H9 (cell line): ENCODE measurements around the gene KLHL22. TPM values are rescaled to one million over a fixed set of nuclear protein-coding genes. Genes with fewer than 3 reads are reported as not detected.
A peak's percentile ranks its signal among the peaks of the same experiment; 100 is the strongest.

Experiments
- DNase-seq: peaks from one replicate; pipeline ENCODE4 v3.0.0-alpha.2; 2017
- H2AFZ ChIP-seq: one replicate; pipeline ENCODE4 v1.6.1; 2013; ENCODE audit warnings: mild to moderate bottlenecking, low read length, control low read depth, moderate library complexity
- H2AK5ac ChIP-seq: 2 replicates; pipeline ENCODE4 v1.6.1; 2013; ENCODE audit warnings: low read length, control low read depth, mixed read lengths; ENCODE audit not compliant: insufficient read length
- H2BK120ac ChIP-seq: one replicate; pipeline ENCODE4 v1.6.1; 2013; ENCODE audit warnings: low read depth, mild to moderate bottlenecking, low read length, control low read depth, inconsistent platforms; ENCODE audit not compliant: poor library complexity, severe bottlenecking
- H2BK12ac ChIP-seq: 2 replicates; pipeline ENCODE4 v1.6.1; 2013; ENCODE audit warnings: low read length, control low read depth, mixed read lengths, low read depth; ENCODE audit not compliant: insufficient read length
- H2BK15ac ChIP-seq: 2 replicates; pipeline ENCODE4 v1.6.1; 2013; ENCODE audit warnings: low read depth, low read length, control low read depth
- H2BK20ac ChIP-seq: one replicate; pipeline ENCODE4 v1.6.1; 2013; ENCODE audit warnings: low read depth, mild to moderate bottlenecking, low read length, control low read depth, inconsistent platforms; ENCODE audit not compliant: poor library complexity, severe bottlenecking
- H2BK5ac ChIP-seq: 2 replicates; pipeline ENCODE4 v1.6.1; 2013; ENCODE audit warnings: low read length, control low read depth, mixed read lengths; ENCODE audit not compliant: insufficient read length
- H3K14ac ChIP-seq: 2 replicates; pipeline ENCODE4 v1.6.1; 2013; ENCODE audit warnings: low read length, control low read depth; ENCODE audit not compliant: insufficient read depth
- H3K18ac ChIP-seq: 2 replicates; pipeline ENCODE4 v1.6.1; 2013; ENCODE audit warnings: low read depth, mild to moderate bottlenecking, mixed read lengths, low read length, control low read depth; ENCODE audit not compliant: insufficient read length
- H3K23ac ChIP-seq: 2 replicates; pipeline ENCODE4 v1.6.1; 2013; ENCODE audit warnings: low read length, control low read depth, mixed read lengths, low read depth; ENCODE audit not compliant: insufficient read length
- H3K23me2 ChIP-seq: 2 replicates; pipeline ENCODE4 v1.6.1; 2013; ENCODE audit warnings: low read depth, mild to moderate bottlenecking, mixed read lengths, low read length, control low read depth; ENCODE audit not compliant: insufficient read length, poor library complexity, severe bottlenecking
- H3K27ac ChIP-seq: 2 replicates; pipeline ENCODE4 v1.5.1; 2013; ENCODE audit warnings: low read length, control low read depth, mixed read lengths, low read depth; ENCODE audit not compliant: insufficient read length
- H3K27me3 ChIP-seq: 2 replicates; pipeline ENCODE4 v1.6.1; 2013; ENCODE audit warnings: low read length, control low read depth, inconsistent platforms; ENCODE audit not compliant: insufficient read depth
- H3K4ac ChIP-seq: 2 replicates; pipeline ENCODE4 v1.6.1; 2013; ENCODE audit warnings: low read depth, mild to moderate bottlenecking, control low read depth, inconsistent platforms, low read length, moderate library complexity
- H3K4me1 ChIP-seq: 2 replicates; pipeline ENCODE4 v1.6.1; 2013; ENCODE audit warnings: low read length, control low read depth, inconsistent platforms; ENCODE audit not compliant: insufficient read depth
- H3K4me2 ChIP-seq: 2 replicates; pipeline ENCODE4 v1.6.1; 2013; ENCODE audit warnings: low read length, control low read depth, mixed read lengths; ENCODE audit not compliant: insufficient read length, insufficient read depth
- H3K56ac ChIP-seq: 2 replicates; pipeline ENCODE4 v1.6.1; 2013; ENCODE audit warnings: low read depth, mild to moderate bottlenecking, mixed read lengths, low read length, control low read depth; ENCODE audit not compliant: insufficient read length
- H3K79me1 ChIP-seq: 2 replicates; pipeline ENCODE4 v1.6.1; 2013; ENCODE audit warnings: low read depth, mild to moderate bottlenecking, moderate library complexity, low read length, control low read depth, inconsistent platforms; ENCODE audit not compliant: insufficient read depth, poor library complexity, severe bottlenecking
- H3K79me2 ChIP-seq: 2 replicates; pipeline ENCODE4 v1.6.1; 2013; ENCODE audit warnings: low read length, control low read depth, inconsistent platforms; ENCODE audit not compliant: insufficient read depth
- H3K9ac ChIP-seq: 2 replicates; pipeline ENCODE4 v1.6.1; 2013; ENCODE audit warnings: low read length, control low read depth, mixed read lengths; ENCODE audit not compliant: insufficient read length; ENCODE audit errors: extremely low read depth
- H3K9me3 ChIP-seq: one replicate; pipeline ENCODE4 v1.6.1; 2013; ENCODE audit warnings: low read depth, low read length, inconsistent platforms; ENCODE audit not compliant: control insufficient read depth
- H3T11ph ChIP-seq: one replicate; pipeline ENCODE4 v1.6.1; 2013; ENCODE audit warnings: mild to moderate bottlenecking, low read length, control low read depth, inconsistent platforms
- H4K20me1 ChIP-seq: one replicate; pipeline ENCODE4 v1.6.1; 2013; ENCODE audit not compliant: control insufficient read depth, insufficient read length, insufficient read depth
- H4K5ac ChIP-seq: 2 replicates; pipeline ENCODE4 v1.6.1; 2013; ENCODE audit warnings: low read depth, mild to moderate bottlenecking, mixed read lengths, low read length, control low read depth; ENCODE audit not compliant: insufficient read length
- H4K8ac ChIP-seq: replicated peaks from 2 replicates; pipeline ENCODE4 v1.6.1; 2013; ENCODE audit warnings: low read length, control low read depth, mixed read lengths, low read depth; ENCODE audit not compliant: insufficient read length
- H4K91ac ChIP-seq: 2 replicates; pipeline ENCODE4 v1.6.1; 2013; ENCODE audit warnings: low read depth, mild to moderate bottlenecking, moderate library complexity, mixed read lengths, low read length, control low read depth; ENCODE audit not compliant: insufficient read length
- H3K27ac Mint-ChIP-seq, 3 experiments: 2 replicates in 2 of 3; 3 replicates in 1 of 3; pipeline ENCODE4 v1.8.0; 2020 to 2021; ENCODE audit warnings: mixed read lengths in 3 of 3, mild to moderate bottlenecking in 1 of 3, moderate library complexity in 1 of 3
- H3K27me3 Mint-ChIP-seq: 2 replicates; pipeline ENCODE4 v1.8.0; 2021; ENCODE audit warnings: low read depth, mild to moderate bottlenecking, moderate library complexity, mixed read lengths
- H3K36me3 Mint-ChIP-seq, 3 experiments: 2 replicates in 2 of 3; 3 replicates in 1 of 3; pipeline ENCODE4 v1.8.0; 2020 to 2021; ENCODE audit warnings: low read depth in 3 of 3, mixed read lengths in 3 of 3; ENCODE audit not compliant: insufficient read depth in 1 of 3
- H3K4me1 Mint-ChIP-seq, 2 experiments: 2 replicates each; pipeline ENCODE4 v1.8.0; 2020; ENCODE audit warnings: mixed read lengths in 2 of 2
- H3K4me3 Mint-ChIP-seq, 2 experiments: 2 replicates in 1 of 2; 3 replicates in 1 of 2; pipeline ENCODE4 v1.8.0; 2020 to 2021; ENCODE audit warnings: mild to moderate bottlenecking in 2 of 2, mixed read lengths in 2 of 2, moderate library complexity in 1 of 2
- H3K9me3 Mint-ChIP-seq, 2 experiments: 2 replicates in 1 of 2; 3 replicates in 1 of 2; pipeline ENCODE4 v1.8.0; 2020; ENCODE audit warnings: mild to moderate bottlenecking in 2 of 2, mixed read lengths in 2 of 2, moderate library complexity in 1 of 2
- CTCF ChIP-seq: fragments of 200-600 bp; sonication (generic); conservative IDR thresholded peaks from 3 replicates; pipeline ENCODE4 v1.8.0; 2021; ENCODE audit warnings: antibody characterized with exemption, mild to moderate bottlenecking
- WGBS: extraction: QIAGEN DNeasy Blood & Tissue Kit; methylation state at CpG from one replicate; pipeline ENCODE4 v1.1.7; 2013; ENCODE audit warnings: missing lambda C conversion rate, low lambda C conversion rate, mixed read lengths; ENCODE audit not compliant: insufficient read length; ENCODE audit errors: extremely low coverage; 5-methylcytosine and 5-hydroxymethylcytosine counted together
- total RNA-seq: library from RNA; stranded (reverse); gene quantifications from 2 replicates; pipeline ENCODE4 v1.2.1, GENCODE V29; 2021

KLHL22 gene
- total RNA-seq, 1 experiment from 2014 or later: 11.9 TPM

GRCh38 chr22:20437613-20438426 lies 57.8 kb downstream of the KLHL22 start, which contains the start of gene SCARF2:
SCARF2 (minus strand) TSS chr22:20437825; CDS start chr22:20437754, 71 bp downstream.
- H2BK5ac ChIP-seq: no peak within 1 kb of the TSS
- 0 out of 2 replicates have a peak, but pooled peaks cover 2% of the 10 kb centered on the region for H3K4me1 ChIP-seq
- Mint-ChIP-seq H3K9me3 (no peaks in the 10 kb centered on the region), H3K4me1 (peaks cover 18 to 22% of the 10 kb centered on the region in 2 experiments), H3K27ac (no peak within 1 kb of the TSS; a peak in 1 of 7 replicates), H3K36me3 (peaks cover 0 to 9% (median 2%) of the 10 kb centered on the region in 3 experiments; a peak in 4 of 7 replicates), H3K27me3 (peaks cover 65% of the 10 kb centered on the region), H3K4me3 (peak within 1 kb of the TSS; percentile 77 to 96)
- no peak within 1 kb of the TSS for H4K91ac ChIP-seq
- no peak within 1 kb of the TSS for H3T11ph ChIP-seq
- H2BK15ac ChIP-seq: no peak within 1 kb of the TSS
- H4K20me1 ChIP-seq: no peaks in the 10 kb centered on the region
- peaks cover 17% of the 10 kb centered on the region for H3K23me2 ChIP-seq
- no peak within 1 kb of the TSS for H4K8ac ChIP-seq
- WGBS: no CpG with 5 or more reads among the region's 95 CpGs
- H3K56ac ChIP-seq: no peak within 1 kb of the TSS
- H3K9me3 ChIP-seq: no peaks in the 10 kb centered on the region
- no peak within 1 kb of the TSS for H3K23ac ChIP-seq
- no peaks in the 10 kb centered on the region for H3K79me1 ChIP-seq
- no peak within 1 kb of the TSS for H3K27ac ChIP-seq
- TF ChIP-seq CTCF: no peak
- H3K4ac ChIP-seq: no peak within 1 kb of the TSS
- no peak within 1 kb of the TSS for H2AFZ ChIP-seq
- no peak within 1 kb of the TSS for H2BK120ac ChIP-seq
- DNase-seq: peak; percentile 70
- no peak within 1 kb of the TSS for H3K18ac ChIP-seq
- no peaks in the 10 kb centered on the region for H3K79me2 ChIP-seq
- no peak within 1 kb of the TSS for H2AK5ac ChIP-seq
- no peak within 1 kb of the TSS for H2BK12ac ChIP-seq
- peaks cover 10% of the 10 kb centered on the region; the same call in 1 of the 2 replicates for H3K27me3 ChIP-seq
- H3K9ac ChIP-seq: no peak within 1 kb of the TSS
- H3K14ac ChIP-seq: 0 out of 2 replicates have a peak within 1 kb of the TSS, but pooled peaks have one; percentile 31
- no peak within 1 kb of the TSS for H4K5ac ChIP-seq
- no peak within 1 kb of the TSS for H2BK20ac ChIP-seq
- peak within 1 kb of the TSS; percentile 84 for H3K4me2 ChIP-seq
